ENCODE measurements around the gene GPR18.

GRCh38 chr13:99295488-99296252, 37.5 kb upstream of the GPR18 start:
- TF ChIP-seq CTCF (IDR thresholded peaks at IDR 0.05; ENCODE audit: low read length) (no peak), EZH2 (optimal IDR thresholded peaks at IDR 0.05; ENCODE audit: low read depth, low read length) (no peak)
